HepG2 (cell line): Measurements from ENCODE around the gene PLOD3. TPM values are rescaled to one million over a fixed set of nuclear protein-coding genes. Genes with fewer than 3 reads are reported as not detected.
A peak's percentile ranks its signal among the peaks of the same experiment; 100 is the strongest.

Experiments
- ATF5 ChIP-seq: sonication (generic); formaldehyde crosslinking; IDR thresholded peaks from 2 replicates; pipeline ENCODE4 v1.4.0; 2020; ENCODE audit warnings: mild to moderate bottlenecking, low read depth, missing genetic modification reagents
- DMAP1 ChIP-seq: IDR thresholded peaks from 2 replicates; pipeline ENCODE4 v1.6.1; 2016
- HMG20B ChIP-seq: conservative IDR thresholded peaks from 2 replicates; pipeline ENCODE4 v1.6.1; 2016; ENCODE audit warnings: missing genetic modification reagents, missing compliant biosample characterization
- KIAA2018 ChIP-seq: sonication (generic); formaldehyde crosslinking; IDR thresholded peaks from 2 replicates; pipeline ENCODE4 v1.5.0; 2020; ENCODE audit warnings: mild to moderate bottlenecking, missing genetic modification reagents, borderline replicate concordance
- NCOA1 ChIP-seq: sonication (generic); formaldehyde crosslinking; IDR thresholded peaks from 2 replicates; pipeline ENCODE4 v1.9.0; 2021; ENCODE audit warnings: missing genetic modification reagents
- PCBP1 ChIP-seq: fragments of 200-400 bp; formaldehyde crosslinking; IDR thresholded peaks from 2 replicates; pipeline ENCODE4 v1.6.1; 2017; ENCODE audit warnings: mild to moderate bottlenecking, low read depth, low read length, borderline replicate concordance
- PHB2 ChIP-seq: fragments of 450-650 bp; IDR thresholded peaks from 2 replicates; pipeline ENCODE4 v1.6.1; 2018; ENCODE audit not compliant: partially characterized antibody
- SAP130 ChIP-seq: IDR thresholded peaks from 2 replicates; pipeline ENCODE4 v1.6.1; 2016; ENCODE audit warnings: low read depth
- SNAI1 ChIP-seq: sonication (generic); formaldehyde crosslinking; IDR thresholded peaks from 2 replicates; pipeline ENCODE4 v1.5.0; 2020; ENCODE audit warnings: mild to moderate bottlenecking, missing genetic modification reagents, borderline replicate concordance
- SP4 ChIP-seq: sonication (generic); formaldehyde crosslinking; IDR thresholded peaks from 2 replicates; pipeline ENCODE4 v1.8.1; 2023; ENCODE audit warnings: mild to moderate bottlenecking, missing genetic modification reagents
- YY1 ChIP-seq: IDR thresholded peaks from 2 replicates; pipeline ENCODE4 v1.6.1; 2011; ENCODE audit warnings: low read length, low read depth, moderate library complexity, mild to moderate bottlenecking; ENCODE audit not compliant: insufficient read depth, insufficient replicate concordance
- ZBTB3 ChIP-seq: sonication (generic); formaldehyde crosslinking; IDR thresholded peaks from 2 replicates; pipeline ENCODE4 v1.4.0; 2020; ENCODE audit warnings: low read depth, mild to moderate bottlenecking, moderate library complexity, missing genetic modification reagents, borderline replicate concordance
- ZBTB49 ChIP-seq: sonication (generic); formaldehyde crosslinking; IDR thresholded peaks from 2 replicates; pipeline ENCODE4 v1.4.0; 2020; ENCODE audit warnings: missing genetic modification reagents, borderline replicate concordance
- ZFP1 ChIP-seq: IDR thresholded peaks from 2 replicates; pipeline ENCODE4 v1.6.1; 2016
- ZNF546 ChIP-seq: sonication (generic); formaldehyde crosslinking; conservative IDR thresholded peaks from 2 replicates; pipeline ENCODE4 v1.8.1; 2023; ENCODE audit warnings: mild to moderate bottlenecking, missing genetic modification reagents
- ZNF547 ChIP-seq: sonication (generic); formaldehyde crosslinking; IDR thresholded peaks from 2 replicates; pipeline ENCODE4 v1.5.1; 2020; ENCODE audit warnings: mild to moderate bottlenecking, missing genetic modification reagents
- ZNF567 ChIP-seq: sonication (generic); formaldehyde crosslinking; IDR thresholded peaks from 2 replicates; pipeline ENCODE4 v1.8.1; 2023; ENCODE audit warnings: mild to moderate bottlenecking, missing genetic modification reagents, borderline replicate concordance
- polyA plus RNA-seq, 8 experiments: library from polyadenylated mRNA; depleted of rRNA in 3 of 8; stranded (reverse) in 7 of 8; unstranded in 1 of 8; fragments of >200 nt; fragmentation: Illumina TruSeq in 4 of 8; extraction: Trizol in 4 of 8; gene quantifications; 2 replicates each; pipeline versions ENCODE4 v1.2.1 to v1.2.3, GENCODE V29; 2011 to 2016; ENCODE audit warnings: low read depth in 4 of 8, missing spikeins in 1 of 8, mixed read lengths in 1 of 8; ENCODE audit not compliant: insufficient read depth in 1 of 8
- total RNA-seq, 5 experiments: library from RNA; depleted of rRNA; stranded (reverse); fragments of >200 nt; fragmentation: Illumina TruSeq; extraction: Trizol; gene quantifications; 2 replicates each; pipeline ENCODE4 v1.2.3, GENCODE V29; 2016; ENCODE audit warnings: low read depth in 1 of 5
- TF ChIP-seq, protein P1 (sequence below): sonication (generic); formaldehyde crosslinking; IDR thresholded peaks from 2 replicates; pipeline ENCODE4 v1.8.1; 2023; ENCODE audit warnings: mild to moderate bottlenecking, missing genetic modification reagents, borderline replicate concordance

The PLOD3 gene
- total and polyA plus RNA-seq, 2 of the 13 experiments (the other 11 are each of a cell fraction or from before 2014, with no cell fraction given), result 65.8 to 67.4 TPM

DNA sequence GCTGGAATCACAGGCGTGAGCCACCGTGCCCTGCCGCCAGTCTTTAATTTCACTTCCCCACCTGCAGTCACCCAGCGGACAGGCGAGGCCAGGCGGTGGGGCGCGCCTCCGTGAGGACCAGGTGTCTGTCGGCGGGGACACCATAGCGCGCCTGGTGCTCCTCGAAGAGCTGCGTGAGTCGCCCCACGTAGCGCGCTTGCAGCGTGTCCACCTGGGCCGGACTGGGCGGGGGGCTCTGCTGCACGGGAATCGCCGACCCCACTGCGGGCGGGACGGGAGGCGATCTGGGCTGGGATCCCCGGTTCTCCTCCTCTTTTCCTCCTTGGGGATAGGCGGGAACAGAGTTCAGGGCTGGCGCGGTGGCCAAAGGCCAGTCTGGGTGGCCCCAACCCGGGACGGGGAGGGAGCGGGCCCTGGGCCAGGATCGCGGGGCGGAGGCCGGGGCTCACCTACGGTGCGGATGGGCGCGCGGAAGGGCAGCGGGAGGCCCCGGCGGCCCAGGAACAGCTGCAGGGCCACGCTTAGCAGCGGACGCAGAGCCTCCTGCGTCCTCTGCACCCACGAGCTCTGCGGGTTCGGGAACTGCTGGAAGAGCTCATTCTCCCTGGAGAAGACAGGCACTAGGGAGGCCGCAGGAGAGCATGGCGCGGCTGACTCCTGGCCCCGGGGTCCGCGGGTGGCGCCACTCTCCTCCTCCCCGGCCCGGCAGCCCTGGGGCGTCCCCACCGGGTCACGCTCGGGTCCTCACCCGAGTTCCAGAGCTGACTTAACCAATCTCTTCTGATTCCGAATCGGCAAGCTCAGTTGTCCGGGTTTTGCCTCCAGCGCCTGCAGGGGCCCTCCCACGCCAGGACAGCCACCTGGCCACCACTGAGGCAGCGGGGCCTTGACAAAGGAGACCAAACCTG lies 15.4 kb downstream of the PLOD3 start (continued):
- 0 out of 2 replicates have a peak, but pooled peaks have one; percentile 52 for TF ChIP-seq ZNF567 (CRISPR knock-in tag)
- no peak for TF ChIP-seq PCBP1
- no peak for TF ChIP-seq NCOA1 (CRISPR knock-in tag)
- peak; percentile 48; the same call in 1 of the 2 replicates for TF ChIP-seq SP4 (CRISPR knock-in tag)
- TF ChIP-seq ZBTB49, result no peak
- 0 out of 2 replicates have a peak, but pooled peaks have one; percentile 59 for TF ChIP-seq SNAI1 (CRISPR knock-in tag)
- TF ChIP-seq KIAA2018 (CRISPR knock-in tag), result no peak
- no peak for TF ChIP-seq ATF5 (CRISPR knock-in tag)
- TF ChIP-seq SAP130 (CRISPR knock-in tag), result peak; percentile 64
- TF ChIP-seq, protein P1, sequence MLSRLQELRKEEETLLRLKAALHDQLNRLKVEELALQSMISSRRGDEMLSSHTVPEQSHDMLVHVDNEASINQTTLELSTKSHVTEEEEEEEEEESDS (CRISPR knock-in tag), result no peak
- TF ChIP-seq DMAP1 (CRISPR knock-in tag), result peak; percentile 50
- TF ChIP-seq YY1, result no peak
- TF ChIP-seq ZFP1 (CRISPR knock-in tag), result no peak
- 0 out of 2 replicates have a peak, but pooled peaks have one; percentile 23 for TF ChIP-seq ZNF546
- no peak for TF ChIP-seq ZBTB3 (CRISPR knock-in tag)
- no peak for TF ChIP-seq PHB2
- TF ChIP-seq ZNF547 (CRISPR knock-in tag), result no peak
- TF ChIP-seq HMG20B, result no peak
